HG03108 (cell line): ENCODE measurements around the gene COX20.

Experiments
- ATAC-seq: cut with Tn5 transposase; IDR thresholded peaks from one replicate; pipeline ENCODE4 v1.9.1; 2021; ENCODE audit warnings: moderate library complexity; ENCODE audit not compliant: unreplicated experiment

COX20 gene

GRCh38 chr1:244850896-244851295 is 15.4 kb downstream of the COX20 start:
- no peak for ATAC-seq

- ATAC-seq = no peak
These were observed 16.2 kb downstream of the COX20 start for GRCh38 chr1:244851546-244852231.

GRCh38 chr1:244852694-244853093 is 17.2 kb downstream of the COX20 start:
- no peak for ATAC-seq

- ATAC-seq = no peak
These were observed 18.7 kb downstream of the COX20 start for GRCh38 chr1:244854166-244854565.

GRCh38 chr1:244854865-244855578 is 19.6 kb downstream of the COX20 start:
- ATAC-seq = no peak

GRCh38 chr1:244857761-244858160 is 22.3 kb downstream of the COX20 start:
- no peak for ATAC-seq

GRCh38 chr1:244858357-244858756 is 22.9 kb downstream of the COX20 start:
- no peak for ATAC-seq

GRCh38 chr1:244860078-244860477 is 24.6 kb downstream of the COX20 start:
- no peak for ATAC-seq

- no peak for ATAC-seq
These were observed 25.6 kb downstream of the COX20 start for GRCh38 chr1:244860914-244861610.

GRCh38 chr1:244861683-244862082 is 26.2 kb downstream of the COX20 start:
- ATAC-seq = no peak

GRCh38 chr1:244862354-244862698 is 26.9 kb downstream of the COX20 start:
- no peak for ATAC-seq

- peak; percentile 51 for ATAC-seq
These were observed 27.4 kb downstream of the COX20 start for GRCh38 chr1:244862699-244863490.

- peak; percentile 1 for ATAC-seq
These were observed 28.2 kb downstream of the COX20 start for GRCh38 chr1:244863491-244864252.

GRCh38 chr1:244864253-244865027 is 29.0 kb downstream of the COX20 start, which contains the start of gene HNRNPU:
TSS of gene HNRNPU (minus strand) at chr1:244864543. CDS start at chr1:244864307, 236 bp downstream.
- peak; percentile 67 for ATAC-seq

GRCh38 chr1:244865028-244865371 is 29.5 kb downstream of the COX20 start:
- ATAC-seq = no peak

GRCh38 chr1:244865820-244866219 is 30.4 kb downstream of the COX20 start:
- ATAC-seq = no peak

- ATAC-seq = no peak
These were observed 30.9 kb downstream of the COX20 start for GRCh38 chr1:244866355-244866754.

- no peak for ATAC-seq
These were observed 33.3 kb downstream of the COX20 start for GRCh38 chr1:244868484-244869363.

- no peak for ATAC-seq
These were observed 33.9 kb downstream of the COX20 start for GRCh38 chr1:244869364-244869827.
